ENCODE measurements around the gene NR2F2. TPM values are rescaled to one million over a fixed set of nuclear protein-coding genes. Genes with fewer than 3 reads are reported as not detected.
A peak's percentile ranks its signal among the peaks of the same experiment; 100 is the strongest.

The NR2F2 gene
- total RNA-seq, 4 donors from 2014 or later, result 8.9 to 41.8 (median 20.1) TPM

- DNase-seq (ENCODE audit: low spot score) (no peak), ATAC-seq (ENCODE audit: low FRiP score) (peak; percentile 39)
- no peak for TF ChIP-seq CTCF (IDR thresholded peaks at IDR 0.05)
Observed at GRCh38 chr15:96340598-96341512, 10.4 kb downstream of the NR2F2 start.

GRCh38 chr15:96341513-96342405, 11.3 kb downstream of the NR2F2 start:
- ATAC-seq (ENCODE audit: low FRiP score), result peak; percentile 39
- TF ChIP-seq CTCF (IDR thresholded peaks at IDR 0.05), result no peak
- no peak for DNase-seq (ENCODE audit: low spot score)

- TF ChIP-seq CTCF (IDR thresholded peaks at IDR 0.05), result no peak
- DNase-seq (ENCODE audit: low spot score) (no peak), ATAC-seq (ENCODE audit: low FRiP score) (no peak)
Observed at GRCh38 chr15:96342406-96343112, 12.1 kb downstream of the NR2F2 start.

GRCh38 chr15:96343113-96344059, 12.9 kb downstream of the NR2F2 start:
- ATAC-seq (ENCODE audit: low FRiP score) (no peak), DNase-seq (ENCODE audit: low spot score) (no peak)
- TF ChIP-seq CTCF (IDR thresholded peaks at IDR 0.05), result no peak

DNA sequence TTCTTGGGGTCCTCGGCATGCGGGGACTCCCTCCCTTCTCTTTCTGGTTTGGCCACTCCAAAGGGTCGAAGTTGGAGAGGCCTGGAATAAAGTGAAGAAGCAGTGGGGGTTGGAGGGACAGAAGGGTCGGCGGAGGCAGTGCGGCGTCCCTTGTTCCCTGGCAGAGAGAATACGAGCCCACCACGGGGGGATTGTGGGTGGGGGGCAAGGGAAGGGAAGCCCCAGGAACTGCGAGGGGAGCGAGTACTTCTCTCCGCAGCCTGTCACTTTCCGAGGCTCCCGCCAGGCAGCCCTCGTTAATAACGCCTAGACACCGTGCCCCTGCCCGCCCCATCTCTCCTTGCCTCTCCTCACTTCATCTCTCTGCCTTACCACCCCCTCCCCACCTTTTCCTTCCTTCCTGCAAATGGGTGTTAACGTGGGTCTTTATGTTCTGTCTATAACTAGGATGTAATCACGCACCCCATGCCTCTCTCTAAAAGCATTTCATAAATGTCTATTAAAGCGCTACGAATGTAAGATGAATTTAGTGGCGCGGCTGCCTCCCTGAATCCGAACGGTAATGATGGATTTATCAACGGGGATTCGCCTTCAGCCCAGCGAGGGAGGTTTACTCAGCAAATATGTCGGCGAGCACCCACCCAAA, 13.7 kb downstream of the NR2F2 start:
- DNase-seq (ENCODE audit: low spot score), result no peak
- no peak for TF ChIP-seq CTCF (IDR thresholded peaks at IDR 0.05)
- ATAC-seq (ENCODE audit: low FRiP score), result no peak
